ENCODE data around the gene INKA1.
"Not testable (repeated sequence)": the region's sequence is repeated elsewhere in the genome, so short reads cannot be mapped to it uniquely, and the experiment has no call there.

The INKA1 gene

GRCh38 chr3:49802719-49803464 is at the start of gene INKA1:
Gene INKA1, plus strand, starts transcription at chr3:49803261. Its CDS starts 132 bp downstream, at chr3:49803393.
- DNase-seq = peak; percentile 82 to 94

GRCh38 chr3:49754536-49754935 is 48.5 kb upstream of the INKA1 start:
- DNase-seq = no peak

GRCh38 chr3:49756036-49756435 is 47.0 kb upstream of the INKA1 start:
- no peak for DNase-seq

- no peak for DNase-seq
These were observed 45.9 kb upstream of the INKA1 start for GRCh38 chr3:49757197-49757596.

- no peak for DNase-seq
These were observed 43.8 kb upstream of the INKA1 start for GRCh38 chr3:49759226-49759625.

GRCh38 chr3:49761661-49762060 is 41.4 kb upstream of the INKA1 start:
- no peak for DNase-seq

- no peak for DNase-seq
These were observed 39.1 kb upstream of the INKA1 start for GRCh38 chr3:49763981-49764380.

GRCh38 chr3:49769286-49769915 is 33.7 kb upstream of the INKA1 start:
- no peak for DNase-seq

GRCh38 chr3:49769926-49770325 is 33.1 kb upstream of the INKA1 start:
- DNase-seq = no peak

- no peak for DNase-seq
These were observed 31.6 kb upstream of the INKA1 start for GRCh38 chr3:49771340-49771938.

- no peak for DNase-seq
These were observed 30.4 kb upstream of the INKA1 start for GRCh38 chr3:49772703-49773102.

- DNase-seq = no peak
These were observed 27.5 kb upstream of the INKA1 start for GRCh38 chr3:49775538-49775937.

- not testable (repeated sequence) for DNase-seq
These were observed 27.0 kb upstream of the INKA1 start for GRCh38 chr3:49776101-49776500.

- no peak for DNase-seq
These were observed 23.5 kb upstream of the INKA1 start for GRCh38 chr3:49779358-49780079.

- no peak for DNase-seq
These were observed 22.7 kb upstream of the INKA1 start for GRCh38 chr3:49780080-49780974.

GRCh38 chr3:49780975-49781365 is 22.1 kb upstream of the INKA1 start:
- not testable (repeated sequence) for DNase-seq

- no peak for DNase-seq
These were observed 21.5 kb upstream of the INKA1 start for GRCh38 chr3:49781415-49782199.

GRCh38 chr3:49782277-49782676 is 20.8 kb upstream of the INKA1 start:
- DNase-seq = not testable (repeated sequence)

GRCh38 chr3:49785565-49786356 is 17.3 kb upstream of the INKA1 start:
- no peak for DNase-seq

- peak; percentile 96 to 99 for DNase-seq
These were observed 16.5 kb upstream of the INKA1 start, which contains the start of gene IP6K1 for GRCh38 chr3:49786357-49787181. Gene IP6K1, minus strand, starts transcription at chr3:49786542. Its CDS starts 38,502 bp downstream, at chr3:49748040.
